Measurements from ENCODE around the gene CDO1.
"Not testable (repeated sequence)": the region's sequence is repeated elsewhere in the genome, so short reads cannot be mapped to it uniquely, and the experiment has no call there.

The CDO1 gene

DNA sequence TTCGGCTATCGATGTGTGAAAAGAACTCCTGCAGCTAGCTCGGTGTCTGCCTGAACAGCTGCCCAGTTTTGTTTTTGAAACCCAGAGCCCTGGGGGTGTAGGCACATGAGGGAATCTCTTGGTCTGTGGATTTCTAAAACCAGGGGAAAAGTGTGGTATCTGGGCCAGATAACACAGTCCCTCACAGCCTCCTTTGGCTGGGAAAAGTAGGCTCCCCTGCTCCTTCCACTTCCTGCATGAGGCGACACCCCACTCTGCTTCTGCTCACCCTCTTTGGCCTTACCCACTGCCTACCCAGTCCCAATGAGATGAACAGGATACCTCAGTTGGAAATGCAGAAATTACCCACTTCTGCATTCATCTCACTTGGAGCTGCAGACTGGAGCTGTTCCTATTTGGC is 9.5 kb upstream of the CDO1 start:
- DNase-seq, result no peak

- DNase-seq, result not testable (repeated sequence)
Observed at GRCh38 chr5:115824983-115825382, 8.5 kb upstream of the CDO1 start.

- DNase-seq, result no peak
Observed at GRCh38 chr5:115820846-115821245, 4.4 kb upstream of the CDO1 start.

- DNase-seq, result no peak
Observed at GRCh38 chr5:115818821-115819220, 2.4 kb upstream of the CDO1 start.

DNA sequence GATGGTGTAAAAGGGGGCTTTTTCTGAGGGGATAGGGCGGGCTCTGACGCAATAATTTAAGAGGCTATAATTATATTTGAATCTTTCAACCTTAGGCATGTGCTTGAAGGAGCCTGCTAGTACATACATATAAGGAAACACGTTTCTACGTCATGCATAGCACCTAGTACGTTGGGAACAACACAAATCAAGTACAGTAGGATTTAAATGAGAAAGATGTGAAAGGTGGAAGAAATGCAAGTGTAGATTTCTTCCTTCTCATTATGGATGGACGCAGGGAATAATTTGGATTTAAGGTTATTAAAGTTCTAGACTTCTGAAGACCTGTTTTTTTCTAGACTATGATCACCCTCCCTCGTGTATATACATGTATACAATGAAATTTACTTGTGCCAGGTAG is 927 bp upstream of the CDO1 start:
- no peak for DNase-seq

DNA sequence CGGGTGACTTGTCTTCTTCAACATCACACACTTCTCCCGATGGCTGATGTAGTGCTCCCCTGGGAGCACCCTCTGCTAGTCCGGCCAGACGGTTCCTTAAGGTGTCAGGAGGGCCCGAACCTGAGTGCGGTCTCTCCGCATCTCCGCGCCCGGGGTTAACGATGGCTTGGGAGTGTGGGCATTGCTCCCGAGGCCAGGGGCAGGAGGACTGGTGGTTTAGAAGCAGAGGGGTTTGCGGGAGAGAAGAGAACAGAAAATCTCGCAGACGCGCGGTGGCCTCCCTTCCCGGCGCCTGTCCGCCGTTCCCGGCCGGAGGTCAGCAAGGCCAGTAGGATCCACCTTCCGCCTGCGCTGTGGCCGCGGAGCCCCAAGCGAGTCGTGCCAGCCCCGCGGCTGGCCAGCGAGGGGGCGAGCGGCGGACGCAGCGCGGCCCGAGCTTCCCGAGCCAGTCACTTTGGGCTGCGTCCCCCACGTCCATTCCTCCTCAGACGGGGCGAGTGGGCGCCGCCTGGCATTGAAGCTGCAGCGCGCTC is 700 bp downstream of the CDO1 start:
- no peak for DNase-seq

- DNase-seq, result no peak
Observed at GRCh38 chr5:115815006-115815692, 1.3 kb downstream of the CDO1 start.

GRCh38 chr5:115813719-115814118 is 2.7 kb downstream of the CDO1 start:
- DNase-seq, result no peak

DNA sequence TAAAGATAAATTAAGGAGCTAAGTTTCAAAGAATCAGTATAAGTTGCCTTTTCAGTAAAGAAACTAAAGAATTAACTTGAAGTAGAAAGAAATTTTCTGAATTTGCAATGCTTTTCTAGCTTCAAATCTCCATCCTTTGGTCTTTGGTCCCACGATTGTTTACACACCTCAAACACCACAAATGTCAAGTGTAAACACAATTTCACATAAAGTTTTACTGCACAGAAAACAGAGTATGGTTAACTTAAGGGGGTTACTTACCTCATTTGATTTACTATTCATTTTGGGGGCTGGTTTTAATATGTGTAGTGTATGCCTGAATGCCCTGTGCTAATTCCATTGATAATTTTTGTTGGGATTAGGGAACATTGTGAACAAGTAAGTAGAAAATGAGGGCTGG is 4.1 kb downstream of the CDO1 start:
- DNase-seq, result no peak

DNA sequence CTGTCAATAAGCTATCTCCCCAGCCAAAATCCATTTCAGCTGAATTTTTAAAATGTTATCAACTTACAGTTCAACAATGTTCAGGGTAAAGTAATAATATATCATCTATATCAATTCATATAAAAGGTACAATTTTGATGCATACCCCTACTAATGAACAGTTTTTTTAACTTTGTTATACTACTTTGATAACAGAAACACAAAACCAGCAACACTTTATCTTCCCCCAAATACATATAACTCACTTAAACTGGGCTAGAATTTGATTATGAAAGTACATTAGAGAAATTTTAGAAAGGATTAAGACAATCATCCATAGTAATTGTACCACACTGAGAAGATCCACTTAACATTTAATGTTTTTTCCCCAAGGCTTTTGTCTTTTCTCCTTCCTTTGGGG is 5.1 kb downstream of the CDO1 start:
- no peak for DNase-seq

GRCh38 chr5:115810761-115811160 is 5.7 kb downstream of the CDO1 start:
- no peak for DNase-seq

GRCh38 chr5:115809946-115810345 is 6.5 kb downstream of the CDO1 start:
- DNase-seq, result no peak

DNA sequence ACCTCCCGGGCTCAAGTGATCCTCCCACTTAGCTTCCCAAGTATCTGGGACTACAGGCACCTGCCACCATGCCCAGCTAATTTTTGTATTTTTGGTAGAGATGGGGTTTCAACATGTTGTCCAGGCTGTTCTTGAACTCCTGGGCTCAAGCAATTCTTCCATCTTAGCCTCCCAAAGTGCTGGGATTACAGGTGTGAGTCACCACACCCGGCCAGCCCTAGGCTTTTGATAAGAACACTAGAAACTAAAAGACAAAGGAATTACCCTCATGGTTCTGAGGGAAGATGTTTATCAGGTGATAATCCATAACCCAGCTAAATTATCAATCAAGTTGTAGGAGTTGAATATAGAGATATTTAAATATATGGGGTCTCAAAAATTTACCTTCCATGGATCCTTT is 8.4 kb downstream of the CDO1 start:
- not testable (repeated sequence) for DNase-seq

DNA sequence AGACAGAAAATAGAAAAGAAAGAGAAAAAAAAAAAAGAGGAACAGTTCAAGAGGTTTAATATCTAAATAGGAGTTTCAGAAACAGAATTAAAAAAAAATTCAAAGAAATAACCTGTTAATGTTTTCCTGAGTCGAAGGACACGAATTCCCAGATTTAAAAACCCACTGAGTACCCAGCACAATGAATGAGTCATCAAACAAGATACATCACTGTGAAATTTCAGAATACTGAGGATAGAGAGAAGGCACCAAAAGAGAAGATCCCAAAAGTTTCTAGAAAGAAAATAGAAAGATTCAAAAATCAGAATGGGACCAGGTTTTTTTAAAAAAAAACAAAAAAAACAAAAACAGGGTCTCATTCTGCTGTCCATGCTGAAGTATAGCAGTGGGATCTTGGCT is 8.8 kb downstream of the CDO1 start:
- no peak for DNase-seq

DNA sequence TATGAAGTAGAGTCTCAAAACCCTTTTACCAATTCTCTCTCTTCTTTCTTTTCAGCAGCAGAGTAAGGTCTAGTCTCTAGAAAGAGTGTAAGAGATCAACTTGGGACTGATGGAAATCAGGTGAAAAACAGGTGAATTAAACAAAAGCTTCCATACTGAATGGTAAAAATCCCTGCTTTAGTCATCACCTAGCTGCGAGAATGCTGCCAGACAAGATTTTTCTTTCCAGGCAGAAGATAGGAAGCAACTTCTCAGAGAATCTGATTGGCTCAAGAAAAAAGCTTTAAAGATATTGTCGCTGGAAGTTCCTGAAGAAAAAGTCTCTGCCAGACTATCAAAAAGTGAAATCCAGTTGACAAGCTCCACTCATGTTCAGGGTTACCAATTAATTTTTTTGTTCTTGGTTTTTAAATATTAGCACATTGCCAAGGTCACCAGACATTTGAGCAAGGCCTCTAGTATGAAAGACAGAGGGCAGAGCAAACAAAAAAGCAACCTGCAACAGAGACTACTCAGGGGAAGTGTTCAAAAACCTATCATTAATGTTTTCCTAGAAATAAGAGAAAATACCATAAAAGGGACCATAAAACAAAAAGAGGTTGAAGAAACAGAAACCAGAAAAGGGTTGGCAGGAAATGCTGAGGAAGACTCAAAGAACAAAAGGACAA is 9.3 kb downstream of the CDO1 start:
- DNase-seq, result no peak

- DNase-seq, result no peak
Observed at GRCh38 chr5:115801984-115802383, 14.5 kb downstream of the CDO1 start.

DNA sequence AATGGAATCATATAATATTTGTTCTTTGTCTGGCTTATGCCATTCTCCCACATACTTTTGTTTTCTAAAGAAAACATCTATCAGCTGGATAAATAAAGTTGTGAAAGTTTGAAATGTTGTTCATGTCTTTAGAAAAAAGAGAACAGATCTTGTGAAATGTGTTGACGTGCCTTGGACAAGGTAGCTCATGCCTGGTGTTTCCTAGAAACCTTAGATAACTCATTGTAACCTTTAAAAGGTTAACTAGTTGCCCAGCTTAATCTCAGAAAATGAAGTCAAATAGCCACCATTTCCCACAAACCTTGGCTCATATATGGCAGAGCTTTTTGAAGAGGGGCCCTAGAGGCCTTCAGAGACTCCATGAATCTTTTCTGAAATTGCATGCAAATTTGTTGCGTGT is 15.3 kb downstream of the CDO1 start:
- DNase-seq, result no peak

- DNase-seq, result no peak
Observed at GRCh38 chr5:115800108-115800507, 16.4 kb downstream of the CDO1 start.

DNA sequence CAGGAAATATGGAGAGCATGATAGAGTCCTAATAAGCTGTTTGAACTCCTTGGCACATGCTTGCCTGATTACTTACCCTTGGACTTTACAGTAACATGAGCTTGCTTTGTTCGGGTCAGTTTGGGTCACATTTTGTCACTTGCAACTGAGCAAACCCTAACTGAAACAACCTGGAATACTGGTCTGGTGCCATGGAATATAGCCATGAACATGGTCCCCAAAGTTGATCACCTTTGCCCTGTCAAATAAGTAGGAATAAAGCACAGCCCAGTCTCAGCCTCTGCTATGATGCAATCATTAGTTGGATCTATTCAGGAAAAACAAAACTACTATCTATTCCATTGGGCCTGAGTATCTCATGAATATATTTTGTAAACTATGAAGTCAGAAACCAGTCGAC is 18.2 kb downstream of the CDO1 start:
- DNase-seq, result no peak

DNA sequence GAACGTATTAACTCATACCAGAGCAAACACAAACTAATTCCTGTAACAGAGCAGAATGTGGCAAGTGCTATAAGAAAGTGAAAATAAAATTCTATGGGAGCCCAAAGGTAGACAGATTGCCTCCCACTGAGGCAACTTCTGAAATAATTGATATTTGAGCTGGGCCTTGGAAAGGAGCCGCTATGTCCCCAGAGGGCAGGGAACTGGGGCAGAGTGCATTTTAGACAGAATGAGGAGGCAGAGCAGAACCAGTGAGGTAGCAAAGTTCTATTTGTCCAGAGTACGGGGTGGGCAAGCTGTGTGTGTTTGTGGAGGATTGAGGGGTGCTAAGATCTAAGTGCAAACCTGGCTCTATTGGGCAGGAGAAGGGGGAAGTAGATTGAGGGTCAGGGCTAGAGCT is 19.8 kb downstream of the CDO1 start:
- DNase-seq, result no peak

GRCh38 chr5:115795700-115796099 is 20.8 kb downstream of the CDO1 start:
- no peak for DNase-seq

DNA sequence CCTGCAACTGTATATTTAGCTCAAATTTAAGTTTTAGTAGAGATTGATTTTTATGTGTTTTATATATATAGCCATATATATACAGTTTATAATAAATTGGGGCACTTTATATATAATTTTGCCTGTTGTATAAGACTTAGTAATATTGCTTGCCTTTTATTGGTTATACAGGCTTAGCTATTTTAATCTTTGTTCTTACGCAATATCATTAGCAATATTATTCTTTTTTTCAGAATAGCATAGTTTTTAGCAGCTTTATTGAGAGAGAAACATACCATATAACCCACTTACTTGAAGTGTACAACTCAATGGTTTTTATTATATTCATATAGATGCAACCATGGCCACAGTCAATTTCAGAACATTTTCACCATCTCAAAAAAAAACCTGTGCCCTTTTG is 28.0 kb downstream of the CDO1 start:
- no peak for DNase-seq

DNA sequence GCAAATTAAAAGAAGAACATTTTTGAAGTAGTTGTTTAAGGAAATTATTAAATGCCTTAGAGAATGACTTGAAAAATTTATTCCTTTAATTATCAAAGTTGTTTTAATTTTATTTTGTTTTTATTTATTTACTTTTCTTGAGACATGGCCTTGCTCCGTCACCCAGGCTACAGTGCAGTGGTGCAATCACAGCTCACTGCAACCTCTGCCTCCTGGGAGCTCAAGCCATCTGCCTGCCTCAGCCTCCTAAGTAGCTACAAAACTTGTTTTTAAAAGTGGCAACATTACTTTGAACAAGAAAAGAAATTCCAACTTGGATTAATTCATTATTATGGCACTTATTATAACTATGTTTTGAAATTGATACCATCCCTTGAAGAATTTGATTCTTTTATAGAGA is 29.0 kb downstream of the CDO1 start:
- no peak for DNase-seq

DNA sequence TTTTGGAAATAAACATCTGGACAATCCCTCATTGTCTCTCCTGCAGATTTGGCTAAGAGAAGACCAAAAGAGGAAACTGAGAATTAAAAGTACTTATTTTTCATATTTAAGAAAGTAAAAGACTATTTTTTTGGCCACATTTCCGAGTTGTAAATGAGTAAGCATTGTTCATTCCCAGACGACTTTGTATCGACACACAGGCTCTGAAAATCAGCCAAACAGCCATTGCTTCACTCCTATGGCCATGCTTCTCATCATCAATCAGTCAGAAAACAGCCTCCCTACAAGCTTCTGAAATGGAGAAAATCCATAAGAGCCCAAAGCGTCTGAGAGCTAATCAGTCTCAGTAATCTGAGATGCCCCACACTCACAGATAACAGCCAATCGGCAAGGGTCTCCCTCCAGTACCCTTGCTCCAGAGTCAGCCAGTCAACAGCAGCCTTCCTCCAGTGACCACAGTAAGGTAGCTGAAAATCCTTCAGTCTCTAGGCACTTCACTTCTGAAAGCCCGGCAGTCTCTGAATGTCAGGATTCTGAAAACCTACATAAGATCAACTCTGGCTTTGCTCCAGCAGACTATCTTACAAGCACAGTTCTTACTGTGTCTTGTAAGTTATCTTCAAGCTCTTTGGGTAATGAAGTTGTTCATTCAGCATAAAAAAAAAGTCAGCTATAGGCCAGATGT is 30.9 kb downstream of the CDO1 start:
- no peak for DNase-seq

Data from 8988T (cell line).